RPMI8226 (cell line): ENCODE data around the gene LCK.
"Not testable (repeated sequence)": the region's sequence is repeated elsewhere in the genome, so short reads cannot be mapped to it uniquely, and the experiment has no call there.

Experiments used
- DNase-seq: peaks from one replicate; pipeline ENCODE4 v3.0.0-alpha.2; 2015

Gene LCK

DNA sequence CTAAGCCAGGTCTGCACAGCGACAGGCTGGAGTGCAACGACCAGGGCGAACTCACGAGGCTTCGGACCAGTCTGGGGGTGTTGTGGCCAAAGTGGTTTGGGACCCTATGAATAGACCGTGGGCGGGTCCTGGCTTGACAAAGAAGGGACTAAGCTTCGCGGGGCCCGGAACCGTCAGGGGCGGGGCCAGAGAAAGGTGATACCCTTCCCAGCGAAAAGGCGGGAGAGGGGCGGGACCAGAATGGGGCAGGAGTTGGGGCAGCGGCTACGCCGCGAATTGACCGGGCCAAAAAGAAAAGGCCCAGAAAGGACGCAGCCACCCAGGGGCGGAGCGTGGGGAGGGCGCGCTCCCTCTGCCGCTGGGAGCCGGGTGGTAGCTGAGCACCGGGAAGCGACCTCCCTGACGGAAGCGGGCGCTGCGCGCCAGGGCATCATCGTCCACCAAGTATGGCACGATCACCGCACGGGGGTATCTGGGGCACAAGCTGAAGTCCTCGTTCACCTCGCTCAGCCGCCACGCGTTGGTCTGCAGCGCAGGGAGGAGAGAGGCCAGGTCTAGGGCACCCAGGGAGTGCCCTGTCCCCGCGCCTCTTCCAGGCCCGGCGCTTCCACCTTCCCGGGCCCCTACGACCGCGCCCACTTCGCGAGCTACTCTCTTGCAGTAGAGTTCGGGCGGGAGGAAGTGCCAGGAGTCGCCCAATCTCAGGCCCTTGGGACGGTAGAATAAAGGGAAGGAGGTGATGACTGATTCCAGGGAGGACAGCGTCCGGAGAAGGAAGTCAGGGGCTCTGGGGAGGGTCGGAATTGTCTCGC, 10.7 kb upstream of the LCK start:
- DNase-seq: peak; percentile 77

DNA sequence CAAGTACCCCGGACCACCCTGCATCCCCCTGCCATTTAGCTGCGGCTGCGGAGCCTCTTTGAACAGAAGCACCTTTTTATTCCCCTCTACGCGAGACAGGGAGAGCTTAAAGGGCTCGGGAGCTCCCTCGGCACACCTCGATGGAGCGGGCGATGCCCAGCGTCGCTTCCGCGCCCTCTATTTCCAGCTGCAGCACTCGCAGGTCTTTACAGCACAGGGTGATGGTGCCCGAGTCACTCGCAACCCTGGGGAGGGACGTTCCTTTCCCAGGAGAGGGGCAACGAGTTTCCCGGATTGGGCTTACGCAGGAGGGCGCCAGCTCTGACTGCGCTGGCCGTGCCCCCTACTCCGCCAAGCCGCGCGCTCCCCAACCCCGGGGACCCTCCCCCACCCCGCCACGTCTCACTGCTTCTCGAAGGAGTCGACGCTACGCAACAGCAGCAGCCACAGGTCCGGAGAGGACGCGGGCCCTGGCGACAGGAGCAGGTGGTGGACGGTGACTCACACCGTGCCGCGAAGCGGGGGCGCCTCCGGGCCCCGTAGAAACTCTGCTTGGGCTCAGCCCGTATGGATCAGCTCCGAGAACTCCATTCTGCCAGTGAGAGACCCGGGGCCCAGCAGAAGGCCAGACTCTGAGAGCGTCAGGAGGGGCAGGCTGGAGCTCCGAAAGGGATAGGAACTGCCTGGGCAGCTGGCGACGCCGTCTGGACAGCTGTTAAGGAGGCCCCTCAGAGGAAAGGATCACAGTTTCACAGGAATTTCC, 9.9 kb upstream of the LCK start:
- peak; percentile 74 for DNase-seq

DNA sequence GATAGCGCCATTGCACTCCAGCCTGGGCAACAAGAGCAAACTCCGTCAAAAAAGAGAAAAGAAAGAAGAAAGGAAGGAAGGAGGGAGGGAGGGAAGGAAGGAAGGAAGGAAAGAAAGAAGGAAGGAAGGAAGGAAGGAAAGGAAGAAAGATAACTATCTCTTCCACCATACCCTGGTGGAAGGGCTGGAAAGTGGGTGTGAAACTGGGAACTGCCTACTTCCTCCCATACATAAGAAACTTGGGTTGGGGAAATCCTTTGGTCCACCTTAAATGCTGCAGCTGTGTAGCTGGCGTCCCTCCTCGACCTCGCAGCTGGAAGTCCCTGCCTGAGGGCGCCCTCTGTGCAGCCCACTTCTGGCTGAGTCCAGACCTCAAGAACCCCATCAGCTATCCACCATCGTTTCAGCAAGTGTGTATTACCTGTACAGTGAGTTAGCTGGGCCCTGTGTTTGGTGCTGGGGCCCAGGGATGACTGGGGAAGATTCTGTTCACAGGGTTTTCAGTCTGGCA, 8.7 kb upstream of the LCK start:
- DNase-seq: peak; percentile 76

DNA sequence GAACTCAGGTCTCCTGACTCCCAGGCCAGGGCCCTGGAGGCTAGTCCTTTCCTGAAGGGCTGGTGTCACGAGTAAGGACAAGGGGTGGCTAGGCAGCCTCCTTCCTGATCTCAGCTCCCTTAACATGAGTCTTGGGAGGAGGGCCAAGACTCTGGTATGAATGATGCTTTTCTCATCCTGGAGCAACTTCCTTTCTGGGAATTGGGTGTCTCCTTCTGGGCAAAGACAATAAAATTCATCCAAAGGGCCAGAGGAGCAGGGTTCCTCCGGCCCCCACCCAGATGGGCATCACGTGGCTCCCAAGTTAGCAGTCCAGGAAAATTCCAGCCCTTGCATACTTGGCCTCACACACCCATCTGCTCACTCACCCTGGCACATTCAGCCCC, 4.2 kb upstream of the LCK start, which contains the start of gene FAM167B:
Gene FAM167B, plus strand, starts transcription at position 335 of the 386 bp plus-strand sequence. CDS start 200 bp downstream, outside the sequence.
- no peak for DNase-seq

DNA sequence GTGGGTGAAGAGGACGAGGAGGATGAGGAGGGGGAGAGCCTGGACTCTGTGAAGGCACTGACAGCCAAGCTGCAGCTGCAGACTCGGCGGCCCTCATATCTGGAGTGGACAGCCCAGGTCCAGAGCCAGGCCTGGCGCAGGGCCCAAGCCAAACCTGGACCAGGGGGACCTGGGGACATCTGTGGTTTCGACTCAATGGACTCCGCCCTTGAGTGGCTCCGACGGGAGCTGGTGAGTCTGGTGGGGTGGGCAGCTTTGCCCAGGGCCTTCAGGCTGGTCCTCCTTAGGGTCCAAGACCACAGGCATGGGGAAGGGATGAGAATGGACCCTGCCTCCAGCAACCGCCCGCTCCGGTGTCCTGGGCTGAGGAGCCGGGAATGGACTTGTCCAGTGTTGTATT, 3.6 kb upstream of the LCK start:
- DNase-seq: no peak

DNA sequence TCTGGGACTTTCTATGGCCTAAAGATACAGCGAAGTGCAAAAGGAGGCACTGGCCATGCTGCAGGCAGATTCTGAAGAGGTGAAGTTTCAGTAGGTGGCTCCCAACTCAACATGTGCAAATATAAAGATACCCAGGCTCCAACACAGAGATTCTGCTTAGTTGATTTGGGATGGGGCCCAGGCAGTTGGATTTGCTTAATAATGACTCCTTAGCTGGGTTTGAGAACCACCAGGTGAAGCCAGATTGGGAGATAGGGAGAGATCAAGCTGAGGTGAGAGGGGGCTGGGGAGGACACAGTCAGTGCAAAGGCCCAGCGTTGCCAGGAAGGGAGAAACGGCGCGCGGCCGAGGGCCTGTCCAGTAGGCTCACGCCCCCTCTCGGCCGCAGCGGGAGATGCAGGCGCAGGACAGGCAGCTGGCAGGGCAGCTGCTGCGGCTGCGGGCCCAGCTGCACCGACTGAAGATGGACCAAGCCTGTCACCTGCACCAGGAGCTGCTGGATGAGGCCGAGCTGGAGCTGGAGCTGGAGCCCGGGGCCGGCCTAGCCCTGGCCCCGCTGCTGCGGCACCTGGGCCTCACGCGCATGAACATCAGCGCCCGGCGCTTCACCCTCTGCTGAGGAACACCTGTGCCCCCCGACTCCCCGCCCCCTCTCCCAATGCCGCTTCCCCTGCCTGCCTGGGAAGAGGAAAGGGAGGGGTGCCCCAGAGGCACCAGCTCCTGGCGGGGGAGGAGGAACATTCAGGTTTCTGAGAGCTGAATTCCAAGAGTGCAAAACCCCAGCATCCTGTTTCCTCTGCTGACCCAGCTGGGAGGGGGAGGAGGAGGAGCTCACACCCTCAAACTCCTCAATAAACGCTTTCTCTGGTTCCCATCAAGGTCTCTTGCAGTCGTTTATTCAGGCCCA, 2.8 kb upstream of the LCK start:
- DNase-seq: peak; percentile 97

DNA sequence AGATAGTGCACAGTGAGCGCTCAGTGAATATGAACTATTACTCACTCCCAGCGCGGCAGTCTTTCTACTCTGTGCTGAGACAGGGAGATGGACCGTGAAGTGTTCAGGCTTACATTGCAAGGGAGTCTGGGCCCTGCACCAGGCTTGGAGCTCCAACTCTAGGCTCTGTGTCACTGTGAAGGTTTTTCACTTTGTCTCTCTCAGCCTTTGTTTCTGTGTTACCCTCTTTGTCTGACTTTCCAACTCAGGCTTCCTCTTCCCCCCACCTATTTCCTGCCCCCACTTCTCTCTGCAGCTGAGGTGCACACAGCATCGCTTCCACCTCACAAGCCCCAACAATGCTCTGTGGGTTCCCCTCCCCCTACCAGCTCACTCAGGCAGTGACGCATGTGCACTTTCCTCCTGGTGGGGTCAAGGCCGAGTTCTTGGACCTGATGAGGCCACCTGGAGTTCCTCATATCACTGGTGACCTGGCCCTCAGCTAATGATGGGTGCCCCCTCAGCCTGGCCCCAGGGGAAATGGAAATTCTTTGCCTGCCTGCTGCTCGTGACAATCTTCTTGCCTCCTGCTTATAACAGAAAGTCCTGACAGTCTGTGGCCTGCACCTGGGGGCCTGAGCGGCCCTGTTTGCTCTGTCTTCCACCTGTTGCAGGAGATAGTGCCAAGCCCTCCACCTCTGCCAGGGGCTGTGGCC, 1.1 kb upstream of the LCK start:
- DNase-seq: peak; percentile 95

DNA sequence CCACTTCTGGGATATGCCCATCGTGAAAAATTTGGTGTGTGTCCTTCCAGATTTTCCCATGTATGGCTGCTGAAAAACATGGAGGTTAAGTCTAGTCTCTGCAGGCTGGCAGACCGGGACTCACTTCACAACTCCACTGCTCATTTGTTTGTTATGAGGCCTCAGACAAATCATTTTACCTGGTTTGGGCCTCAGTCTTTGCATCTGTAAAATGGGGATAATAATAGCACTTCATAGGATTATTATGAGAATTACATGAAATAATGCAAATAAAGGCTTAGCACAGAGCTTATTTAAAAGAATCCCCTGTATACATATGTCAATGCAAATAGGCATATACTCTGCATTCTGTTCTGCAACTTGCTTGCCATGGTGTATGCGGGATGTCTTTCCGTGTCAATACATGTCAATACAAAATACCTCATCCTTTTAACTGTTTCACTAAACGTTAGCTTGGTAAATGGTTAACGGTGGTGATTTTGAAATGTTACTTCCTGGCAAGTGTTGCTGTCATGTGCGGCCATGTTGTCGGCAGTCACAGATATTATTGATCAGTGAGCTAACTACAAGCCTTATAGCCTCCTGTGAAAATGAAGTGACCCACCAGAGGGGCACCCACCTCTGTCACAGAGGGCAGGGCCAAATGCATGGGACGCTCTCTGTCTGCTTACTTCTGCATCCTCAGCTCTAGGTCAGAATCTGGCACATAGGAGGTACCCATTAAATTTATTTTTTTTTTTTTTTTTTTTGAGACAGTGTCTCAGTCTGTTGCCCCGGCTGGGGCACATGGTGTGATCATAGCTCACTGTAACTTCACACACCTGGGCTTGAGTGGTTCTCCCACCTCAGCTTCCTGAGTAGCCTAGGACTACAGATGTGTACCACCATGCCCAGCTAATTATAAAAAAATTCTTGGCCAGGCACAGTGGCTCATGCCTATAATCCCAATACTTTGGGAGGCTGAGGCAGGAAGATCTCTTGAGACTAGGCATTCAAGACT, 4.3 kb downstream of the LCK start:
- no peak for DNase-seq

DNA sequence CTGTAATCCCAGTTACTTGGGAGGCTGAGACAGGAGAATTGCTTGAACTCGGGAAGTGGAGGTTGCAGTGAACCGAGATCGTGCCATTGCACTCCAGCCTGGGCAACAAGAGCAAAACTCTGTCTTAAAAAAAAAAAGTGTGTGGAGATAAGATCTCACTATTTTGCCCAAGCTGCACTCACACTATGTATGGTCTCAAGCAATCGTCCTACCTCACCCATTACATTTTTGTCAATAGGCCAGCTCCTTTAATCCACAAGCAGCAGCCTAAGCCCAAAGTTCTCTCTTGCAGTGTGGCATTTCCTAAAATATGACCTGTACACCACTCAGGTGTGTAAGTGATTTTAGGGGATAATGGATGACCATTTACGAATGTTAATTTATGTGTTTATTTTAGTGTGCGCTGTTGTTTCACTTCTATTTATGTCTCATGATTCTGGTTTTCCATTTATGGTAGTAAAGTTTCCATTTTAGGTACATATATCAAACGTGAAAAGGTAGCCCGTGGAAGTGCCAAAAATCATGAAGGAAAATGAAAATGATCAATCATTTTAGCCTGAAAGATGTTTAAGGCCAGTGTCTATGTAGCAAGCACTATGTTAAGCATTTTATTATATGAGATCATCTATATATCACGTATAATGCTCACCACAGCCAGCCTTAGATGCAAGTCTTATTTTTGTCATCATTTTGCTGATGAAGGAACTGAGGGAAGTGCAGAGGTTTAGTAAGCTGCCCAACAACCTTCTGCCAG, 5.6 kb downstream of the LCK start:
- no peak for DNase-seq

DNA sequence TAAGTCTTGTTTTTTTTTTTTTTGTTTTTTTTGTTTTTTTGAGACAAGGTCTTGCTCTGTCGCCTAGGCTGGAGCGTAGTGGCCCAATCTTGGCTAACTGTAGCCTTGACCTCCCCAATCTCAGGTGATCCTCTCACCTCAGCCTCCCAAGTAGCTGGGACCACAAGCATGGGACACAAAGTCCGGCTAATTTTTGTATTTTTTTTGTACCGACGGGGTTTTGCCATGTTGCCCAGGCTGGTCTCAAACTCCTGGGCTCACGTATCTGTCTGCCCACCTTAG, 6.1 kb downstream of the LCK start:
- DNase-seq: no peak

DNA sequence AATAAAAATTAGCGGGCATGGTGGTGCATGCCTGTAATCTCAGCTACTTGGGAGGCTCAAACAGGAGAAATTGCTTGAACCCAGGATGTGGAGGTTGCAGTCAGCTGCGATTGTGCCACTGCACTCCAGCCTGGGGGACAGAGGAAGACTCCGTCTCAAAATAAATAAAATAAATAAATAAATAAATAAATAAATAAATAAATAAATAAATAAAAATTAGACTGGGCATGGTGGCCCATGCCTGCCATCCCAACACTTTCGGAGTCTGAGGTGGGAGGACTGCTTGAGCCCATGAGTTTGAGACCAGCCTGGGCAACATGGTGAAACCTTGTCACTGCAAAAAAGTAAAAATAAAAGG, 12.2 kb downstream of the LCK start:
- DNase-seq: not testable (repeated sequence)

DNA sequence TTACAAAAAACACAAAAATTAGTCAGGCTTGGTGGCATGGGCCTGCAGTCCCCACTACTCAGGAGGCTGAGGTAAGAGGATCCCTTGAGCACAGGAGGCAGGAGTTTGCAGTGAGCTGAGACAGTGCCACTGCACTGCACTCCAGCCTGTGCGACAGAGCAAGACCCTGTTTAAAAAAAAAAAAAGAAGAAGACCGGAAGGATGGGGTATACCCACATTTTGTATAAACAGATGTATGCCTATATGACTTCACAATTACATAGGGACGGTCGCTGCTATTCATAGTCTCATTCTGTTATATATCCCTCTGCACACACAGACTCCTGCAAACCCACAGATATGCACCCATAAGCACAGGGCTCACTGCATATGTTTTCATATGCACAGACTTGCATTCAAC, 12.7 kb downstream of the LCK start:
- no peak for DNase-seq

DNA sequence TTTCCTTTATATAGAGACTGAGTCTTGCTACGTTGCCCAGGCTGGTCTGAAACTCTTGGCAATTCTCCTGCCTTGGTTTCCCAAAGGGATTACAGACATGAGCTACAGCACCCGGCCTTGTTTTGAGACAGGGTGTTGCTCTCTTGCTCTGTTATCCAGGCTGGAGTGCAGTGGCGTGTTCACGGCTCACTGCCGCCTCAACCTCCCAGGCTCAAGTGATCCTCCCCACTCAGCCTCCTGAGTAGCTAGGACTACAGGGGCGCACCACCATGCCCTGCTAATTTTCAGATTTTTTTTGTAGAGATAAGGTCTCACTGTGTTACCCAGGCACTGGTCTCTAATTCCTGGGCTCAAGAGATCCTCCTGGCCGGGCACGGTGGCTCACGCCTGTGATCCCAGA, 14.8 kb downstream of the LCK start:
- DNase-seq: no peak

DNA sequence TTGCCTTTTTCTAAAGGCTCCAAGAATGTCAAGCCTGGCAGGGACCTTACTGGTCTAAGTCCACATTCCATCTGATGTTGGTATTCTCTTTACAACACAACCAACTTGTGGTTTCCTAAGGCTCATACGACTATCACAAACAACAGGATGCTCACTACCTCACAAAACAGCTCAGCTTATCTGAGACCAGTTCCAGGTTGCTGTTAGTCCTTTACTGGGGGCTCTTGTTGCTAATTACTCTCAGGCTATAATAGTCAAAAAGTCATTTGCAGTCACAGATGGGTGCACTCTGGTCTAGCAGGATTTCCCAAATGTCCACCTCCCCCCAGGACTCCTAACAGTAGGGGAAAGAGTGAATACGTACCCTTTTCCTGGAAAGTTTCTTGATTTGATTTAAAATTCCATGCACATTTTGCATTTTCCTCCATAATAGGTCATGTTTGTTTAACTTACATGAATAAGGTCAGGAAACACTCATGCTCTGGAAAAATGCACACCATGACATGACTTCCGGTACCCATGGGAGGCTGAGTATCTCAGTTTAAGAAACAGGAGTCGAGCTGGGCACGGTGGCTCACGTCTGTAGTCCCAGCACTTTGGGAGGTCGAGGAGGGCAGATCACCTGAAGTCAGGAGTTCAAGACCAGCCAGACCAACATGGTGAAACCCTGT, 16.0 kb downstream of the LCK start:
- DNase-seq: no peak

DNA sequence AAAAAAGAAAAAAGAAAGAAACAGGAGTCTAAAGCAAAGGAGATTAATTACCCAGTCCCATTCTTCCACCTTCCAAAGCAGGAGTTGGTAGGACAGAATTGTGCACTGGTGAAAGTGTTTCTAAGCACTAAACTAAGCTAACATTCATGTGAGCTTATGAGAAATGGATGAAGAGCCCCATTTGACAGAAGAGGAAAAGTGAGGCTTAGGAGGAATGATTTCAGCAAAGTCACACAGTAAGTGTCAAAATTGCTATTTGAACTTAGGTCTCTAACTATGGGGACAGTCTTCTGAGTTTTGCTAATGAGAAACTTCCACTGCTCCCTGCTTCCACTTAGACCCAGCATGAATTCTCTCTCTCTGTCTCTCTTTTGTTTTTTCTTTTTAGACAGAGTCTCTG, 18.7 kb downstream of the LCK start:
- no peak for DNase-seq

DNA sequence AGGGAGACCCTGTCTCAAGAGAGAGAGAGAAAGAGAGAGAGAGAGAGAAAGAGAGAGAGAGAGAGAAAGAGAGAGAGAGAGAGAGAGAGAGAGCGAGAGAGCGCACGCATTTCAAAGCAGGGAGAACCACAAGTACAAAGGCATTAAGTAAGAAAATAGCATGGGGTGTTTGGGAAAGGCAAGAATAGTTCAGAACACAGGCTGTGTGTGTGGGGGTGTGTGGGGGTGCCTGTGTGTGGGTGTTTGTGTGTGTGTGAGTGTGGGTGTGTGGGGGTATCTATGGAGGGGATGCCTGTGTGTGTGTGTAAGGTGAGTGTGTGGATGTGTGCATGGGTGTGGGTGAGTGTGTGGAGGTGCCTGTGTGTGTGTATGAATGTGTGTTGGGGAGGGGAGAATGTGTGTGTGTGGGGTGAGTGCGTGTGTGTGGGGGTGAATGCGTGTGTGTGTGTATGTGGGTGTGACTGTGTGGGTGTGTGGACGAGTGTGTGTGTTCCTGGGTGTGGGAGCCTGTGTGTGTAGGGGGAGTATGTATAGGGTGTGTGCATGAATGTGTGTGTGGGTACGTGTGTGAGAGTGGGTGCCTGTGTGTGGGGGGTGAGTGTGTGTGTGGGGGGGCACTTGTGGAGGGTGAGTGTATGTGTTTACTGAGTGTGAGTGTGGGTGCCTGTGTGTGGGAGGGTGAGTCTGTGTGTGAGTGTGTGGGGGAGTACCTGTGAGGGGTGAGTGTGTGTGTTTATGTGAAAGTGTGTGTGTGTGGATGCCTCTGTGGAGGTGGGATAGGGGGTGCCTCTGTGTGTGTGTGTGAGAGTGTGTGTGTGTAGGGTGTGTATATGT, 21.7 kb downstream of the LCK start:
- DNase-seq: no peak

DNA sequence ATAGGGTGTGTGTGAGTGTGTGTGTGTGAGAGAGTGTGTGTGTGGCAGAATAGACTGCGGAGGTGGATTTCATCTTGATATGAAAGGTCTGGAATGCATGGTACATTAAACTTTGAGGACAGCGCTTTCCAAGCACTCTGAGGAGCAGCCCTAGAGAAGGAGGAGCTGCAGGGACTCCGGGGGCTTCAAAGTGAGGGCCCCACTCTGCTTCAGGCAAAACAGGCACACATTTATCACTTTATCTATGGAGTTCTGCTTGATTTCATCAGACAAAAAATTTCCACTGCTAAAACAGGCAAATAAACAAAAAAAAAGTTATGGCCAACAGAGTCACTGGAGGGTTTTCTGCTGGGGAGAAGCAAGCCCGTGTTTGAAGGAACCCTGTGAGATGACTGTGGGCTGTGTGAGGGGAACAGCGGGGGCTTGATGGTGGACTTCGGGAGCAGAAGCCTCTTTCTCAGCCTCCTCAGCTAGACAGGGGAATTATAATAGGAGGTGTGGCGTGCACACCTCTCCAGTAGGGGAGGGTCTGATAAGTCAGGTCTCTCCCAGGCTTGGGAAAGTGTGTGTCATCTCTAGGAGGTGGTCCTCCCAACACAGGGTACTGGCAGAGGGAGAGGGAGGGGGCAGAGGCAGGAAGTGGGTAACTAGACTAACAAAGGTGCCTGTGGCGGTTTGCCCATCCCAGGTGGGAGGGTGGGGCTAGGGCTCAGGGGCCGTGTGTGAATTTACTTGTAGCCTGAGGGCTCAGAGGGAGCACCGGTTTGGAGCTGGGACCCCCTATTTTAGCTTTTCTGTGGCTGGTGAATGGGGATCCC, 22.5 kb downstream of the LCK start:
- peak; percentile 71 for DNase-seq
